Nephron progenitor cell (in vitro differentiated cells): ENCODE data around the gene PRTN3.
A peak's percentile ranks its signal among the peaks of the same experiment; 100 is the strongest.

Experiments
- DNase-seq: peaks from one replicate; pipeline ENCODE4 v3.0.0; 2021
- H3K27ac Mint-ChIP-seq: 2 replicates; pipeline ENCODE4 v1.8.0; 2021; ENCODE audit warnings: mild to moderate bottlenecking, moderate library complexity, mixed read lengths
- H3K27me3 Mint-ChIP-seq: 2 replicates; pipeline ENCODE4 v1.8.0; 2021; ENCODE audit warnings: mild to moderate bottlenecking, low read depth, mixed read lengths; ENCODE audit not compliant: poor library complexity
- H3K36me3 Mint-ChIP-seq: 2 replicates; pipeline ENCODE4 v1.8.0; 2021; ENCODE audit warnings: low read depth, mixed read lengths
- H3K4me1 Mint-ChIP-seq: 2 replicates; pipeline ENCODE4 v1.8.0; 2021; ENCODE audit warnings: mixed read lengths
- H3K4me3 Mint-ChIP-seq: 2 replicates; pipeline ENCODE4 v1.8.0; 2021; ENCODE audit warnings: mild to moderate bottlenecking, moderate library complexity, mixed read lengths
- H3K9me3 Mint-ChIP-seq: 2 replicates; pipeline ENCODE4 v1.8.0; 2021; ENCODE audit warnings: mild to moderate bottlenecking, moderate library complexity, mixed read lengths
- CTCF ChIP-seq: fragments of 200-600 bp; sonication (generic); IDR thresholded peaks from 2 replicates; pipeline ENCODE4 v1.5.0; 2021; ENCODE audit warnings: antibody characterized with exemption

The PRTN3 gene

GRCh38 chr19:798415-799075 lies 42.3 kb upstream of the PRTN3 start:
- no peak for DNase-seq
- Mint-ChIP-seq H3K27me3 (no peaks in the 10 kb centered on the region), H3K4me1 (peaks cover 56% of the 10 kb centered on the region), H3K27ac (peak overlapping the region; percentile 98), H3K4me3 (peak overlapping the region; percentile 96), H3K9me3 (no peaks in the 10 kb centered on the region), H3K36me3 (peaks cover 17% of the 10 kb centered on the region)
- TF ChIP-seq CTCF = no peak

- Mint-ChIP-seq H3K4me3 (peak overlapping the region; percentile 96), H3K9me3 (no peaks in the 10 kb centered on the region), H3K27me3 (no peaks in the 10 kb centered on the region), H3K27ac (peak overlapping the region; percentile 98), H3K36me3 (peaks cover 22% of the 10 kb centered on the region), H3K4me1 (peaks cover 54% of the 10 kb centered on the region)
- no peak for TF ChIP-seq CTCF
- peak; percentile 42 for DNase-seq
Measured at GRCh38 chr19:799076-799881, 41.5 kb upstream of the PRTN3 start.

GRCh38 chr19:800360-801029 lies 40.3 kb upstream of the PRTN3 start:
- Mint-ChIP-seq H3K27me3 (no peaks in the 10 kb centered on the region), H3K36me3 (peaks cover 27% of the 10 kb centered on the region), H3K9me3 (no peaks in the 10 kb centered on the region), H3K4me3 (peak overlapping the region; percentile 96), H3K4me1 (peaks cover 54% of the 10 kb centered on the region), H3K27ac (peak overlapping the region; percentile 98)
- TF ChIP-seq CTCF = no peak
- DNase-seq = no peak

- DNase-seq = no peak
Measured at GRCh38 chr19:801030-801860, 39.6 kb upstream of the PRTN3 start.

More at GRCh38 chr19:801030-801860, 39.6 kb upstream of the PRTN3 start:
- H3K4me1 Mint-ChIP-seq = peaks cover 54% of the 10 kb centered on the region
- no peaks in the 10 kb centered on the region for H3K9me3 Mint-ChIP-seq
- no peaks in the 10 kb centered on the region for H3K27me3 Mint-ChIP-seq
- H3K27ac Mint-ChIP-seq = peak overlapping the region; percentile 99
- H3K36me3 Mint-ChIP-seq = peaks cover 27% of the 10 kb centered on the region
- H3K4me3 Mint-ChIP-seq = peak overlapping the region; percentile 78
- TF ChIP-seq CTCF = no peak
